HUES48 (cell line): ENCODE measurements around the gene ZBTB1.
"Not testable (repeated sequence)": the region's sequence is repeated elsewhere in the genome, so short reads cannot be mapped to it uniquely, and the experiment has no call there.

Source experiments
- H3K27ac ChIP-seq: one replicate; pipeline ENCODE4 v1.7.0; 2013; ENCODE audit warnings: low read depth, low read length, inconsistent platforms
- H3K27me3 ChIP-seq: 2 replicates; pipeline ENCODE4 v1.6.1; 2013; ENCODE audit warnings: mild to moderate bottlenecking, low read length; ENCODE audit not compliant: control insufficient read depth, insufficient read depth
- H3K36me3 ChIP-seq: 2 replicates; pipeline ENCODE4 v1.6.1; 2013; ENCODE audit warnings: low read length; ENCODE audit not compliant: control insufficient read depth, insufficient read depth
- H3K4me1 ChIP-seq: 2 replicates; pipeline ENCODE4 v1.6.1; 2013; ENCODE audit warnings: mild to moderate bottlenecking, low read length; ENCODE audit not compliant: control insufficient read depth, insufficient read depth
- H3K4me3 ChIP-seq: 2 replicates; pipeline ENCODE4 v1.5.1; 2013; ENCODE audit warnings: mild to moderate bottlenecking, low read depth, low read length
- H3K9ac ChIP-seq: 2 replicates; pipeline ENCODE4 v1.6.1; 2013; ENCODE audit warnings: mild to moderate bottlenecking, low read depth, low read length, moderate library complexity
- H3K9me3 ChIP-seq: 2 replicates; pipeline ENCODE4 v1.6.1; 2013; ENCODE audit warnings: low read length; ENCODE audit not compliant: control insufficient read depth, insufficient read depth

The ZBTB1 gene

DNA sequence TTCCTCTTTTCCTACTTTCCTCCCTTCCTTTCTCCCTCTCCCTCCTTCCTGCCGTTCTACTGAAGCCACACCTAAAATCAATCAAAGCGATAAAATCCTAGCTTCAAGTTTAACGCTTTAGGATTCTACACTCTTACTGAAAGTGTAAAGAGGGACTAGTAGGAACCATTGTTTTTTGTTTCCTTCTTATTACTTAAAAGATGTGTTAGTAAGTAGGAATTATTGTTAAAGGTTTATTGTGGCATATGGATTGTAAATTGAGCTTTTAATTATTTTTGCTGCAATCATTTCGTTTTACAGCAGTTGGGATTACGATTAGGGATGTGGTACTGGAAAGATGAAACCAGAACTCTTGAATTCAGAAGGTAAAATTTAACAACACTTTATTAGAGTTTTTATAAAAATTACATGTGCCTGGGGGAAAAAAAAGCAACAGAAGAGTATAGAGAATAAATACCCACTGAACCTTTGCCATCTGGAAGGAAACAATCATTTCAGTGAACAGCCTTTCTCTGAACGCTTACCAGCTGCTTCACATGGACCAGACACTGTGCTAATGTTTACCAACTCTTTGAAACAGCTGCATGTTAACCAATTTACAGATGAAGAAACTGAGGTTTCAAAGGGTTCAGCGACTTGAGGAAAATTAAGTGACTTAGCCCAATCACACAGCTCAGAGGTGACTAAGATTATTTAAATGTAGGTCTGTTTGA is 46.2 kb downstream of the ZBTB1 start:
- Histone ChIP-seq H3K9ac (no peak overlapping the region), H3K27me3 (peaks cover 27% of the 10 kb centered on the region), H3K9me3 (no peaks in the 10 kb centered on the region), H3K4me3 (peak overlapping the region; percentile 60), H3K4me1 (peaks cover 17% of the 10 kb centered on the region), H3K27ac (no peak overlapping the region), H3K36me3 (no peaks in the 10 kb centered on the region)

DNA sequence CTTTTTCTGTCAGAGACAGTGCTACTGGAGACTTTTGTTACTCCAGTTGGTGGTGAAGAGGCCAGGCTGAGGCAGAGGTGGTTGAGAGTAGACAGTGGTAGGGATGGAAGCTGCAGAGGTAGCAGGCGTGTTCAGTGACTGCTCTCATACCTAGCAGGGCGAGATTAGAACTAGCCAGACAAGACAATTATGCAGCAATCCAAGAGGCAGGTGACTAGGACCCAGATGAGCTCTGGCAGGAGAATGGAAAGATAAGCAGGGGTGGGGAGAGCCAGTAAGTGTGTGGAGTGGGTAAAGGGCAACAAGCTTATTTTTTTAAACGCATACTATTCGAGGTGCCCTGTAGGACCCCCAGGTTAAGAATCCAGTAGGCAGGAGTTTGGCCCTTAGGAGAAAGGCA is 50.0 kb downstream of the ZBTB1 start:
- H3K4me1 ChIP-seq = peaks cover 7% of the 10 kb centered on the region; the same call in 1 of the 2 replicates
- H3K27me3 ChIP-seq = peaks cover 17% of the 10 kb centered on the region
- H3K36me3 ChIP-seq = no peaks in the 10 kb centered on the region
- H3K9me3 ChIP-seq = no peaks in the 10 kb centered on the region
- H3K9ac ChIP-seq = no peak overlapping the region
- no peak overlapping the region for H3K4me3 ChIP-seq
- no peak overlapping the region for H3K27ac ChIP-seq

GRCh38 chr14:64556526-64556925 is 52.0 kb downstream of the ZBTB1 start:
- no peak overlapping the region for H3K27ac ChIP-seq
- no peaks in the 10 kb centered on the region for H3K4me1 ChIP-seq
- no peak overlapping the region for H3K9ac ChIP-seq
- H3K36me3 ChIP-seq = no peaks in the 10 kb centered on the region
- H3K4me3 ChIP-seq = no peak overlapping the region
- peaks cover 2% of the 10 kb centered on the region; the same call in 1 of the 2 replicates for H3K27me3 ChIP-seq
- no peaks in the 10 kb centered on the region for H3K9me3 ChIP-seq

- H3K4me3 ChIP-seq = not testable (repeated sequence)
Measured at GRCh38 chr14:64558216-64558615, 53.6 kb downstream of the ZBTB1 start.

GRCh38 chr14:64561631-64562030 is 57.1 kb downstream of the ZBTB1 start:
- H3K4me1 ChIP-seq = peaks cover 10% of the 10 kb centered on the region; the same call in 1 of the 2 replicates
- no peaks in the 10 kb centered on the region for H3K9me3 ChIP-seq
- H3K27me3 ChIP-seq = no peaks in the 10 kb centered on the region
- no peak overlapping the region for H3K9ac ChIP-seq
- H3K4me3 ChIP-seq = no peak overlapping the region
- H3K27ac ChIP-seq = no peak overlapping the region
- no peaks in the 10 kb centered on the region for H3K36me3 ChIP-seq

More at GRCh38 chr14:64558216-64558615, 53.6 kb downstream of the ZBTB1 start:
- H3K9ac ChIP-seq, H3K27ac ChIP-seq, H3K36me3 ChIP-seq, H3K27me3 ChIP-seq, H3K9me3 ChIP-seq, H3K4me1 ChIP-seq: not testable (repeated sequence)

DNA sequence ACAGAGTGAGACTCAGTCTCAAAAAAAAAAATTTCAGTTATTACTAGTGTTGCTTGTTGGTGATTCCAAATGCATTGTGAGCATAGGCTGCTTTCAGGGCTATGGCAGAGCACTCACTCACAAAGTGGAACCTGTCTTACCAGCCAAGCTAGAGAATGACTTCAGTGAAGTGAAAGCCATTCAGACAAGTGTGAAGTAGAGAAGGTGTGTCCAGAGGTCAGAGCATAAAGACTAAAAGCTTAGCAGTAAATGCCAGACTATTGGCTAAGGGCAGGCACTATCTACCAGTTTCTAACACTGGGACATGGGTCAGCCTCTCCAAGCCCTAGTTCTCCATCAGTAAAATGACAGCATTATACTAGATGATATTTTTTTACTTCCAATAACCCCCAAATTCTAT is 57.9 kb downstream of the ZBTB1 start:
- no peaks in the 10 kb centered on the region for H3K36me3 ChIP-seq
- no peak overlapping the region for H3K4me3 ChIP-seq
- no peaks in the 10 kb centered on the region for H3K9me3 ChIP-seq
- H3K4me1 ChIP-seq = peaks cover 10% of the 10 kb centered on the region; the same call in 1 of the 2 replicates
- H3K27me3 ChIP-seq = no peaks in the 10 kb centered on the region
- H3K9ac ChIP-seq = no peak overlapping the region
- no peak overlapping the region for H3K27ac ChIP-seq

- no peak overlapping the region for H3K27ac ChIP-seq
- H3K4me3 ChIP-seq = no peak overlapping the region
- no peak overlapping the region for H3K9ac ChIP-seq
- no peaks in the 10 kb centered on the region for H3K9me3 ChIP-seq
- H3K27me3 ChIP-seq = no peaks in the 10 kb centered on the region
- H3K36me3 ChIP-seq = no peaks in the 10 kb centered on the region
- H3K4me1 ChIP-seq = peaks cover 10% of the 10 kb centered on the region; the same call in 1 of the 2 replicates
Measured at GRCh38 chr14:64563696-64564095, 59.1 kb downstream of the ZBTB1 start.

- H3K9ac ChIP-seq = no peak overlapping the region
- no peak overlapping the region for H3K4me3 ChIP-seq
- H3K27me3 ChIP-seq = no peaks in the 10 kb centered on the region
- no peaks in the 10 kb centered on the region for H3K9me3 ChIP-seq
- peaks cover 10% of the 10 kb centered on the region; the same call in 1 of the 2 replicates for H3K4me1 ChIP-seq
- no peak overlapping the region for H3K27ac ChIP-seq
- no peaks in the 10 kb centered on the region for H3K36me3 ChIP-seq
Measured at GRCh38 chr14:64566651-64567122, 62.1 kb downstream of the ZBTB1 start.

- Histone ChIP-seq H3K4me1 (peaks cover 16% of the 10 kb centered on the region), H3K27me3 (no peaks in the 10 kb centered on the region), H3K9ac (no peak overlapping the region), H3K36me3 (no peaks in the 10 kb centered on the region), H3K27ac (no peak overlapping the region), H3K9me3 (no peaks in the 10 kb centered on the region), H3K4me3 (no peak overlapping the region)
Measured at GRCh38 chr14:64569138-64569631, 64.6 kb downstream of the ZBTB1 start.

DNA sequence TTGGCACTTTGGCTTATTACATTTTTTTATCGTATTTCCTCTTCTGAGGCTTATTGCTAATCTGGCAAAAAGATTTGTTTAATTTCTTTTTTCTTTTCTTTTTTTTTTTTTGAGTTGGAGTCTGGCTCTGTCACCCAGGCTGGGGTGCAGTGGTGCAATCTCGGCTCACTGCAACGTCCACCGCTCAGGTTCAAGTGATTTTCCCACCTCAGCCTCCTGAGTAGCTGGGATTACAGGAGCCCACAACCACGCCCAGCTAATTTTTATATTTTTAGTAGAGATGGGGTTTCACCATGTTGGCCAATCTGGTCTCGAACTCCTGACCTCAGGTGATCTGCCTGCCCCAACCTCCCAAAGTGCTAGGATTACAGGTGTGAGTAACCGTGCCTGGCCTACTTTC is 65.1 kb downstream of the ZBTB1 start:
- H3K27ac ChIP-seq = not testable (repeated sequence)

GRCh38 chr14:64572386-64573104 is 68.0 kb downstream of the ZBTB1 start:
- H3K4me3 ChIP-seq = no peak overlapping the region
- H3K36me3 ChIP-seq = no peaks in the 10 kb centered on the region
- no peaks in the 10 kb centered on the region for H3K27me3 ChIP-seq
- no peaks in the 10 kb centered on the region for H3K9me3 ChIP-seq
- H3K4me1 ChIP-seq = peaks cover 13% of the 10 kb centered on the region
- no peak overlapping the region for H3K9ac ChIP-seq
- peak overlapping the region; percentile 87 for H3K27ac ChIP-seq

More for the DNA sequence above, 65.1 kb downstream of the ZBTB1 start:
- peaks cover 14% of the 10 kb centered on the region for H3K4me1 ChIP-seq
- H3K9ac ChIP-seq, H3K36me3 ChIP-seq, H3K9me3 ChIP-seq, H3K27me3 ChIP-seq, H3K4me3 ChIP-seq: not testable (repeated sequence)
